ENCODE data around the gene TBL1XR1.

GRCh38 chr3:177053107-177053506, 144.2 kb downstream of the TBL1XR1 start:
- TF ChIP-seq REST (IDR thresholded peaks at IDR 0.05; ENCODE audit: low read depth), result no peak
- no peak for TF ChIP-seq EP300 (IDR thresholded peaks at IDR 0.05; ENCODE audit: borderline replicate concordance)
- TF ChIP-seq CEBPB (IDR thresholded peaks at IDR 0.05), result no peak
- TF ChIP-seq TCF12 (IDR thresholded peaks at IDR 0.05; ENCODE audit: low read depth), result no peak
- no peak for TF ChIP-seq TEAD4 (IDR thresholded peaks at IDR 0.05)
- no peak for TF ChIP-seq YY1 (IDR thresholded peaks at IDR 0.05; ENCODE audit: low read depth)
- TF ChIP-seq FOXM1 (IDR thresholded peaks at IDR 0.05; ENCODE audit: borderline replicate concordance, low read depth), result no peak
- TF ChIP-seq, protein P1, sequence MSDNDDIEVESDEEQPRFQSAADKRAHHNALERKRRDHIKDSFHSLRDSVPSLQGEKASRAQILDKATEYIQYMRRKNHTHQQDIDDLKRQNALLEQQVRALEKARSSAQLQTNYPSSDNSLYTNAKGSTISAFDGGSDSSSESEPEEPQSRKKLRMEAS (IDR thresholded peaks at IDR 0.05), result no peak
- TF ChIP-seq RAD21 (IDR thresholded peaks at IDR 0.05; ENCODE audit: low read depth), result no peak

Data from Ishikawa (cell line).